PC-9 (cell line): Measurements from ENCODE around the gene SIDT1.

Experiments
- CTCF ChIP-seq: fragments of 200-600 bp; sonication (generic); conservative IDR thresholded peaks from 2 replicates; pipeline ENCODE4 v1.6.1; 2017; ENCODE audit warnings: mixed run types, antibody characterized with exemption, mild to moderate bottlenecking, moderate library complexity
- EZH2 ChIP-seq: fragments of 200-600 bp; sonication (generic); IDR thresholded peaks from 2 replicates; pipeline ENCODE4 v1.8.0; 2017; ENCODE audit warnings: antibody characterized with exemption, low read depth

GRCh38 chr3:113531826-113532697, at the start of gene SIDT1:
- TF ChIP-seq EZH2, result no peak
- TF ChIP-seq CTCF, result no peak
